Caco-2 (cell line): ENCODE results near the gene GLS. TPM values are rescaled to one million over a fixed set of nuclear protein-coding genes. Genes with fewer than 3 reads are reported as not detected.

ENCODE experiments used
- BruUV-seq: library from RNA; stranded (reverse); fragments of 400-500 nt; replicated peaks from 2 replicates; lab custom pipeline; 2021; lab: Mats Ljungman, UMichigan
- CTCF ChIA-PET: fragments of 300-600 bp; sonication (Branson Sonifier 250); formaldehyde crosslinking; loops from one replicate; lab custom pipeline; 2022; ENCODE audit warnings: antibody characterized with exemption; lab: Charles Lee
- POLR2A ChIA-PET: fragments of 300-600 bp; sonication (Branson Sonifier 250); formaldehyde crosslinking; loops from one replicate; lab custom pipeline; 2022; ENCODE audit warnings: antibody characterized with exemption; lab: Charles Lee
- DNase-seq, 2 experiments: peaks; one replicate each; pipeline versions ENCODE4 v3.0.0 to v3.0.0-alpha.2; 2020 to 2022
- H3K27me3 ChIP-seq: replicated peaks from 2 replicates; pipeline ENCODE4 v1.6.0; 2011; ENCODE audit warnings: low read length; ENCODE audit not compliant: control insufficient read depth, insufficient read depth
- H3K36me3 ChIP-seq: 2 replicates; pipeline ENCODE4 v1.5.1; 2011; ENCODE audit warnings: low read length; ENCODE audit not compliant: control insufficient read depth, insufficient read depth
- H3K4me1 ChIP-seq: fragments of 250-450 bp; sonication (Bioruptor Pico); 2 replicates; pipeline ENCODE4 v1.5.1; 2020; ENCODE audit warnings: mild to moderate bottlenecking
- H3K4me3 ChIP-seq: 2 replicates; pipeline ENCODE4 v1.5.1; 2011; ENCODE audit warnings: low read depth, mild to moderate bottlenecking, control low read depth, low read length
- H3K9me3 ChIP-seq: fragments of 250-450 bp; sonication (Bioruptor Pico); 2 replicates; pipeline ENCODE4 v1.5.1; 2020; ENCODE audit warnings: mild to moderate bottlenecking, moderate library complexity
- H3K27ac Mint-ChIP-seq: one replicate; pipeline ENCODE4 v1.8.0; 2022; ENCODE audit warnings: mixed read lengths; ENCODE audit not compliant: unreplicated experiment
- H3K27me3 Mint-ChIP-seq: one replicate; pipeline ENCODE4 v1.8.0; 2022; ENCODE audit warnings: mixed read lengths; ENCODE audit not compliant: insufficient read depth, unreplicated experiment
- H3K36me3 Mint-ChIP-seq: one replicate; pipeline ENCODE4 v1.8.0; 2022; ENCODE audit warnings: mild to moderate bottlenecking, mixed read lengths; ENCODE audit not compliant: insufficient read depth, unreplicated experiment
- H3K4me1 Mint-ChIP-seq: one replicate; pipeline ENCODE4 v1.8.0; 2022; ENCODE audit warnings: low read depth, mixed read lengths; ENCODE audit not compliant: unreplicated experiment
- H3K4me3 Mint-ChIP-seq: one replicate; pipeline ENCODE4 v1.8.0; 2022; ENCODE audit warnings: mild to moderate bottlenecking, moderate library complexity, mixed read lengths; ENCODE audit not compliant: unreplicated experiment
- H3K9me3 Mint-ChIP-seq: one replicate; pipeline ENCODE4 v1.8.0; 2022; ENCODE audit warnings: mixed read lengths; ENCODE audit not compliant: unreplicated experiment
- CTCF ChIP-seq, 2 experiments: fragments of 200-600 bp in 1 of 2; IDR thresholded peaks; 1 replicate in 1 of 2; 2 replicates in 1 of 2; pipeline versions ENCODE4 v1.5.1 to v1.8.0; 2011 to 2022; ENCODE audit warnings: antibody characterized with exemption in 1 of 2, control low read depth in 1 of 2, inconsistent platforms in 1 of 2, low read depth in 1 of 2, low read length in 1 of 2, mild to moderate bottlenecking in 1 of 2, moderate library complexity in 1 of 2; ENCODE audit not compliant: insufficient read depth in 1 of 2, severe bottlenecking in 1 of 2, unreplicated experiment in 1 of 2
- intact Hi-C: fragments of 100-400 bp; cut with micrococcal nuclease; formaldehyde crosslinking; loops from one replicate; pipeline ENCODE4 v1.10.0; 2022; ENCODE audit not compliant: unreplicated experiment
- total RNA-seq: library from RNA; stranded (reverse); gene quantifications from 2 replicates; pipeline ENCODE4 v1.2.3, GENCODE V29; 2022

Gene GLS
- total RNA-seq, 1 experiment from 2014 or later = 107 TPM

DNA sequence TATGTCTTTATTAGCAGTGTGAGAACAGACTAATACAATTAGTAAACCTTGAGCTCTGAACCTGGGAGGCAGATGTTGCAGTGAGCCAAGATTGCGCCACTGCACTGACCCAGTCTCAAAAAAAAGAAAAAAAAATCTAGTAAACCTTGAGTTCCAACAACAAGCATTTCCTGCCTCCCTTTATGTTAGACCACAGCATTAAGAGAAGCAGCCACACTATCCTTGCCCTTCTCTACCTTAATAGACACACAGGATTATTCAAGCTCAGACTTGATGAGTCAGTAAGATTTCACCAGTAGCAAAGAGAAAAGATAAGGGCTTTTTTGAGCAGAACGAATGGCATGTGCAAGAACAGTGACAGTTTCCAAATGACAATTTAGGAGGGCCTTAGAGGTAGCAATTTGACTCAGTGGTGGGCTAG, 18.0 kb upstream of the GLS start:
- ChIA-PET POLR2A (no interaction called here), CTCF (no interaction called here)
- Mint-ChIP-seq H3K4me1 (peaks cover 29% of the 10 kb centered on the region), H3K27ac (no peak overlapping the region), H3K9me3 (no peaks in the 10 kb centered on the region), H3K36me3 (no peaks in the 10 kb centered on the region), H3K4me3 (no peak overlapping the region), H3K27me3 (no peaks in the 10 kb centered on the region)
- Histone ChIP-seq H3K36me3 (no peaks in the 10 kb centered on the region), H3K27me3 (no peaks in the 10 kb centered on the region), H3K4me1 (peaks cover 25% of the 10 kb centered on the region), H3K9me3 (peaks cover 4% of the 10 kb centered on the region; the same call in 1 of the 2 replicates), H3K4me3 (no peak overlapping the region)
- TF ChIP-seq CTCF (IDR thresholded peaks at IDR 0.05; ENCODE audit: insufficient read depth in 1 of 2, low read depth in 1 of 2, low read length in 1 of 2, severe bottlenecking in 1 of 2, unreplicated experiment in 1 of 2) = no peak
- BruUV-seq = no TSS peak
- intact Hi-C loops = no loop called here
- DNase-seq = no peak

- intact Hi-C loops = loop anchor here (1.0 kb wide), 3 partner anchors 11 to 55 kb away; partner anchors contain the start of gene GLS
- no TSS peak for BruUV-seq
- no peaks in the 10 kb centered on the region for H3K9me3 Mint-ChIP-seq
- H3K9me3 ChIP-seq = peaks cover 14% of the 10 kb centered on the region; the same call in 1 of the 2 replicates
- no peaks in the 10 kb centered on the region for H3K27me3 ChIP-seq
- POLR2A ChIA-PET = interaction anchor here (2.1 kb wide), 1 partner anchor 17 kb away, joined by 10 read pairs; the partner anchor contains the start of gene GLS
- no peak for TF ChIP-seq CTCF (IDR thresholded peaks at IDR 0.05; ENCODE audit: insufficient read depth in 1 of 2, low read depth in 1 of 2, low read length in 1 of 2, severe bottlenecking in 1 of 2, unreplicated experiment in 1 of 2)
- H3K36me3 Mint-ChIP-seq = no peaks in the 10 kb centered on the region
- no peak overlapping the region for H3K4me3 Mint-ChIP-seq
- H3K27ac Mint-ChIP-seq = no peak overlapping the region
- peaks cover 24% of the 10 kb centered on the region for H3K4me1 Mint-ChIP-seq
- peak; percentile 62 to 71 for DNase-seq
- peaks cover 25% of the 10 kb centered on the region for H3K4me1 ChIP-seq
- CTCF ChIA-PET = no interaction called here
- no peaks in the 10 kb centered on the region for H3K27me3 Mint-ChIP-seq
- no peak overlapping the region for H3K4me3 ChIP-seq
- no peaks in the 10 kb centered on the region for H3K36me3 ChIP-seq
These were observed 16.7 kb upstream of the GLS start for GRCh38 chr2:190863946-190864345.

DNA sequence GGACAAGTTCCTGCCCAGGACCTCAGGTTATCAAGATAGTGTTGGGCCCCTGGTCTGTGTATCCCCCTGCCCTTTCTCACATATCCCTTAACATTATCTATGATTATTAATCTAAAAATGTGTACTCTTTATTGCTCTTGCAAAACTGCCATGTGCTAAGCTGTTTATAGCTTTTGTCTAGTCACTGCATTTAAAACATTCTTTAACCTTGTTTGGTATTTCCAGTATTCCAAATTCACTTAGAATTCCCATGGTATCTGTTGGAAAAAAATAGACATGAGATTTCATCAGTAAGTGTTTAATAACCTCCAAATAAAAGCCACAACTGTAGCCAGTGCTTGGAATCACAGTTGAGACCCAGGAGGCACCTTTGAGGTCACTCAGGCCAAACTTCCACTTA, 16.2 kb upstream of the GLS start:
- no peak overlapping the region for H3K27ac Mint-ChIP-seq
- CTCF ChIA-PET = no interaction called here

More for the DNA sequence above, 16.2 kb upstream of the GLS start:
- H3K4me1 ChIP-seq = peaks cover 22% of the 10 kb centered on the region
- no peaks in the 10 kb centered on the region for H3K36me3 Mint-ChIP-seq
- no TSS peak for BruUV-seq
- H3K4me3 ChIP-seq = no peak overlapping the region
- POLR2A ChIA-PET = interaction anchor here (2.1 kb wide), 1 partner anchor 17 kb away, joined by 10 read pairs; the partner anchor contains the start of gene GLS
- no peak for DNase-seq
- H3K27me3 Mint-ChIP-seq = no peaks in the 10 kb centered on the region
- no peak overlapping the region for H3K4me3 Mint-ChIP-seq
- no peak for TF ChIP-seq CTCF (IDR thresholded peaks at IDR 0.05; ENCODE audit: insufficient read depth in 1 of 2, low read depth in 1 of 2, low read length in 1 of 2, severe bottlenecking in 1 of 2, unreplicated experiment in 1 of 2)
- peaks cover 4% of the 10 kb centered on the region for H3K9me3 Mint-ChIP-seq
- peaks cover 17% of the 10 kb centered on the region; the same call in 1 of the 2 replicates for H3K9me3 ChIP-seq
- peaks cover 20% of the 10 kb centered on the region for H3K4me1 Mint-ChIP-seq
- no peaks in the 10 kb centered on the region for H3K36me3 ChIP-seq
- intact Hi-C loops = loop anchor here (1.0 kb wide), 3 partner anchors 11 to 55 kb away; partner anchors contain the start of gene GLS
- no peaks in the 10 kb centered on the region for H3K27me3 ChIP-seq
